RPMI7951 (cell line): ENCODE results near the gene NFIC. TPM values are rescaled to one million over a fixed set of nuclear protein-coding genes. Genes with fewer than 3 reads are reported as not detected.

ENCODE experiments used
- DNase-seq: peaks from one replicate; pipeline ENCODE4 v3.0.0-alpha.2; 2012; ENCODE audit warnings: low read depth
- total RNA-seq: library from RNA; depleted of rRNA; stranded (reverse); fragments of >200 nt; shearing (Covaris generic); gene quantifications from 2 replicates; pipeline ENCODE4 v1.2.3, GENCODE V29; 2014; rRNA removed

The NFIC gene
- total RNA-seq, 1 experiment from 2014 or later, result 20.9 TPM

GRCh38 chr19:3508771-3509535, 142.6 kb downstream of the NFIC start:
- no peak for DNase-seq

- peak; percentile 75 for DNase-seq
These were observed 143.2 kb downstream of the NFIC start for GRCh38 chr19:3509566-3509989.

- DNase-seq, result no peak
These were observed 144.3 kb downstream of the NFIC start for GRCh38 chr19:3510727-3511126.

GRCh38 chr19:3511506-3512251, 145.3 kb downstream of the NFIC start:
- no peak for DNase-seq

GRCh38 chr19:3512562-3513228, 146.3 kb downstream of the NFIC start:
- DNase-seq, result no peak

- DNase-seq, result no peak
These were observed 147.1 kb downstream of the NFIC start for GRCh38 chr19:3513229-3514140.

GRCh38 chr19:3514930-3515329, 148.5 kb downstream of the NFIC start:
- no peak for DNase-seq

- no peak for DNase-seq
These were observed 149.6 kb downstream of the NFIC start for GRCh38 chr19:3515891-3516422.

- no peak for DNase-seq
These were observed 150.4 kb downstream of the NFIC start for GRCh38 chr19:3516675-3517207.

- DNase-seq, result no peak
These were observed 151.3 kb downstream of the NFIC start for GRCh38 chr19:3517638-3518037.

GRCh38 chr19:3518255-3518654, 151.9 kb downstream of the NFIC start:
- no peak for DNase-seq

- DNase-seq, result no peak
These were observed 152.3 kb downstream of the NFIC start for GRCh38 chr19:3518659-3519058.

Other genes starting within 250 kb of the NFIC start
- 36.5 and 42.2 TPM in 2 replicates for gene GNA15, start 230.6 kb upstream of the NFIC start, total RNA-seq
- not detected in 2 replicates for gene S1PR4, start 187.8 kb upstream of the NFIC start, total RNA-seq
- 29.2 and 39.5 TPM in 2 replicates for gene NCLN, start 180.7 kb upstream of the NFIC start, total RNA-seq
- gene CELF5, start 141.9 kb upstream of the NFIC start, total RNA-seq, result not detected in 2 replicates
- gene SMIM24, start 113.9 kb downstream of the NFIC start, total RNA-seq, result not detected in 2 replicates
- gene SMIM44, start 116.9 kb downstream of the NFIC start, total RNA-seq, result not detected in 2 replicates
- gene DOHH, start 134.1 kb downstream of the NFIC start, total RNA-seq, result 7.1 and 9.1 TPM in 2 replicates
- 37.2 and 48.2 TPM in 2 replicates for gene FZR1, start 139.7 kb downstream of the NFIC start, total RNA-seq
- not detected in 2 replicates for gene TEKTIP1, start 172.6 kb downstream of the NFIC start, total RNA-seq
- gene MFSD12, start 191.0 kb downstream of the NFIC start, total RNA-seq, result 205 and 240 TPM in 2 replicates
- 135 and 192 TPM in 2 replicates for gene HMG20B, start 206.4 kb downstream of the NFIC start, total RNA-seq
- 0.49 and 0.96 TPM in 2 replicates for gene GIPC3, start 218.9 kb downstream of the NFIC start, total RNA-seq
- 4.3 and 4.4 TPM in 2 replicates for gene TBXA2R, start 240.3 kb downstream of the NFIC start, total RNA-seq